Testis (tissue), 2 donors: ENCODE results near the gene AATF.

Experiments
- CTCF ChIP-seq, 3 experiments: fragments of 450-650 bp in 2 of 3; fragments of 200-600 bp in 1 of 3; sonication (generic) in 1 of 3; IDR thresholded peaks; one replicate each; pipeline ENCODE4 v1.5.1; 2016 to 2019; ENCODE audit warnings: antibody characterized with exemption in 3 of 3, mild to moderate bottlenecking in 2 of 3, moderate library complexity in 1 of 3
- POLR2A ChIP-seq: fragments of 450-650 bp; IDR thresholded peaks from one replicate; pipeline ENCODE4 v1.6.1; 2017; ENCODE audit warnings: antibody characterized with exemption, mild to moderate bottlenecking, moderate library complexity

- TF ChIP-seq POLR2A = no peak
- TF ChIP-seq CTCF (IDR thresholded peaks at IDR 0.05) = no peak
Measured at GRCh38 chr17:37069087-37069486, 120.3 kb downstream of the AATF start.
